ENCODE measurements around the gene ABCC9.
A peak's percentile ranks its signal among the peaks of the same experiment; 100 is the strongest.

DNA sequence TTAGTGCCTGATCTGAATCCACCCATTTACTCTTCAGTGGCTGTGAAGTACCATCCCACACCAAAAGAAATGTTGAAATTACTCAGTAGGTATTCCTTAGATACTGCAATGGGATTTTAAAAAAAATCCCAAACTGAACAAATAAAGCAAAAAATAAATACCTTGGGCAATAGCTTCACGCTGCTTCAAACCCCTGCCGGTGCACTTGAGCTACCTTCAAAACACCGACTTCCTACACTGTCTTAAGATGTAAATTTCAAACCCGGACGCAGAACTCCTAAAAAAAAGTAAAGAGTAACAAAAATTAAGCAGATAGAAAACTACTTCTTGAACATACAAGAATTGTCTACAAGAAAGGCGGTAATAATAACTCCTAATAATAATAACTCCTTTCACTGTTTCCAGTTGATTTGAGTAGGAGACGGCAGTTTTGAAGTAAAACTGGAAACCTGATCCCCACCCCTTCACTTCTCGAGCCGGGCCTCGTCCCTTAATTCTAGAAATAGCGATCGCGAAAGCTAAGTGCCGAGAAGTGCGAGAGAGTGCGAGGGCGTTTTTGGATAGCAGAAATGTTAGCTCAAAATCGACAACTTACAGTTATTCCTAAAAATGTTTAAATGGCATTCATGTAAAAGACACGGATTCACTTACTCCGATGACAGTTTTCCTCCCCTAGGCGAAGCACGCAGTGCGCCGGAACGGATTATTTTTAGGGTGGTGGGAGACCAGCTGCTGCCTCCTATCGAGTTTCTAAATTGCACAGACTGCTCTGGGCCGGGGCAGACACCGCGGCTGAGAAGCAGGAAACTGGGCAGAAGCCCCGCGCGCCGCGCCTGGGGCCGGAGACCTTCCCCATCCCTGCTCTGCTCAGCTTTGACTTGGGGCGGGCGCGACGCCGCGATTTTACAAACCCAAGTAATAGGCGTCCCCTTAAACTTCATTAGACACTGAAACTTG is at the start of gene ABCC9:
- TF ChIP-seq, protein P1, sequence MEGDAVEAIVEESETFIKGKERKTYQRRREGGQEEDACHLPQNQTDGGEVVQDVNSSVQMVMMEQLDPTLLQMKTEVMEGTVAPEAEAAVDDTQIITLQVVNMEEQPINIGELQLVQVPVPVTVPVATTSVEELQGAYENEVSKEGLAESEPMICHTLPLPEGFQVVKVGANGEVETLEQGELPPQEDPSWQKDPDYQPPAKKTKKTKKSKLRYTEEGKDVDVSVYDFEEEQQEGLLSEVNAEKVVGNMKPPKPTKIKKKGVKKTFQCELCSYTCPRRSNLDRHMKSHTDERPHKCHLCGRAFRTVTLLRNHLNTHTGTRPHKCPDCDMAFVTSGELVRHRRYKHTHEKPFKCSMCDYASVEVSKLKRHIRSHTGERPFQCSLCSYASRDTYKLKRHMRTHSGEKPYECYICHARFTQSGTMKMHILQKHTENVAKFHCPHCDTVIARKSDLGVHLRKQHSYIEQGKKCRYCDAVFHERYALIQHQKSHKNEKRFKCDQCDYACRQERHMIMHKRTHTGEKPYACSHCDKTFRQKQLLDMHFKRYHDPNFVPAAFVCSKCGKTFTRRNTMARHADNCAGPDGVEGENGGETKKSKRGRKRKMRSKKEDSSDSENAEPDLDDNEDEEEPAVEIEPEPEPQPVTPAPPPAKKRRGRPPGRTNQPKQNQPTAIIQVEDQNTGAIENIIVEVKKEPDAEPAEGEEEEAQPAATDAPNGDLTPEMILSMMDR (IDR thresholded peaks at IDR 0.05) = no peak
- TF ChIP-seq POLR2AphosphoS5 (IDR thresholded peaks at IDR 0.05) = peak in 1 of 2 donors; percentile 51
